ENCODE measurements around the gene ERVFRD-1. TPM values are rescaled to one million over a fixed set of nuclear protein-coding genes. Genes with fewer than 3 reads are reported as not detected.

ERVFRD-1 gene
- total RNA-seq, 1 experiment from 2014 or later, result not detected

DNA sequence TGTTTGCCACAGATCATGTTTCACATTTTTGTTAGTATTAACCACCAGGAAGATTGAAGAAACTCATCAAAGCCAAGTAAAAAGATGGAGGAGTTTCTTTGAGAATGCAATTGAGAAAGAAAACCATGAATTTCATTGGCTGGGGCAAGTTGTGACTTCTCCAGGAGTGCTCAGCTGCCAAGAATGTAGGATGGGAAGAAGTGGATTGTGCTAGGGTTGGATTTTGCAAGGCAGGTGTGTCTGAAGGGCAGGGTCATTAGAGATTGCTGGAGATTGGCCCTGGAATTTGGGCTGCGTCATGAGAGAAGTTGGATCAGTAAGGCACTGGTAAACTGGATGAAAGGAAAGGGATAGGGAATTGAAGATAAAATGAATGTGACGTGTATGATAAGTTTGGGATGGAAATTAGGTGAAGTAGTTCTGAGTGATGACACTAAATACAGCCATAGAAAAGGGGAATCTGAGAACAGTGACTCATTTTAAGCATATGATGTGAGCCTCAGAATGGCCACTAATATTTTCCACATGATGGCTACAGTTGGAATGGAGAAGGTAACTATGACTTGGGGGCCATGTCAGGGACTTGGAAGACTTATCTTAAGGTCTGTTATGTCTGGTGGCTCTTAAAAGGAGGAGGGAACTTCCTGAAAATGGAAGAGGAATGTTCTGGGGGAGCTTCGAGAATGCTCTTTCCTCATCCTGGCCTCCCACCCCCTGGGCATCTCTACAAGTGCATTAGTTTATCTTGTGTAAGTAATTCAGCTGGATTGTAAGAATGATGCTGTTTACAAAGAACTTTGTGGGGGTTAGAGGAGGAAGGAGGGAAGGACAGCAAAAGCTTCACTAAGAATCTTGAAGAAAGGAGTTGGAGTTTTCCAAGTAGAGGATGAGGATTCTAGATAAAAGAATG, 27.8 kb upstream of the ERVFRD-1 start:
- Histone ChIP-seq H3K4me1 (ENCODE audit: insufficient read depth, low read length) (peaks cover 15% of the 10 kb centered on the region), H3K4me3 (ENCODE audit: low read length) (no peak overlapping the region), H4K20me1 (ENCODE audit: low read length) (no peaks in the 10 kb centered on the region), H3K9me3 (ENCODE audit: low read length) (no peaks in the 10 kb centered on the region), H3K27ac (ENCODE audit: low read length) (no peak overlapping the region), H3K9me2 (replicated peaks; ENCODE audit: low read length) (no peaks in the 10 kb centered on the region), H3K4me2 (ENCODE audit: low read length) (no peak overlapping the region), H3F3A (ENCODE audit: low read length, unreplicated experiment) (no peaks in the 10 kb centered on the region), H2AFZ (ENCODE audit: low read length) (no peak overlapping the region), H3K36me3 (ENCODE audit: low read depth, low read length) (peaks cover 11% of the 10 kb centered on the region), H3K27me3 (ENCODE audit: low read length) (no peaks in the 10 kb centered on the region), H3K79me2 (ENCODE audit: low read length) (no peaks in the 10 kb centered on the region), H3K9ac (ENCODE audit: low read length) (no peak overlapping the region)
- intact Hi-C loops (cut with micrococcal nuclease), result no loop called here
- DNase-seq, result no peak
- no peak for ATAC-seq
- TF ChIP-seq EZH2phosphoT487 (IDR thresholded peaks at IDR 0.05; ENCODE audit: borderline replicate concordance, low read length) (no peak), EZH2 (IDR thresholded peaks at IDR 0.05; ENCODE audit: low read length, unreplicated experiment) (no peak)
- TF ChIP-seq, protein P1, sequence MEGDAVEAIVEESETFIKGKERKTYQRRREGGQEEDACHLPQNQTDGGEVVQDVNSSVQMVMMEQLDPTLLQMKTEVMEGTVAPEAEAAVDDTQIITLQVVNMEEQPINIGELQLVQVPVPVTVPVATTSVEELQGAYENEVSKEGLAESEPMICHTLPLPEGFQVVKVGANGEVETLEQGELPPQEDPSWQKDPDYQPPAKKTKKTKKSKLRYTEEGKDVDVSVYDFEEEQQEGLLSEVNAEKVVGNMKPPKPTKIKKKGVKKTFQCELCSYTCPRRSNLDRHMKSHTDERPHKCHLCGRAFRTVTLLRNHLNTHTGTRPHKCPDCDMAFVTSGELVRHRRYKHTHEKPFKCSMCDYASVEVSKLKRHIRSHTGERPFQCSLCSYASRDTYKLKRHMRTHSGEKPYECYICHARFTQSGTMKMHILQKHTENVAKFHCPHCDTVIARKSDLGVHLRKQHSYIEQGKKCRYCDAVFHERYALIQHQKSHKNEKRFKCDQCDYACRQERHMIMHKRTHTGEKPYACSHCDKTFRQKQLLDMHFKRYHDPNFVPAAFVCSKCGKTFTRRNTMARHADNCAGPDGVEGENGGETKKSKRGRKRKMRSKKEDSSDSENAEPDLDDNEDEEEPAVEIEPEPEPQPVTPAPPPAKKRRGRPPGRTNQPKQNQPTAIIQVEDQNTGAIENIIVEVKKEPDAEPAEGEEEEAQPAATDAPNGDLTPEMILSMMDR (conservative IDR thresholded peaks at IDR 0.05; ENCODE audit: low read depth, low read length), result no peak
- no TSS peak for BruUV-seq (replicated peaks)
- POLR2A ChIA-PET (ENCODE audit: unreplicated experiment), result no interaction called here
- CTCF ChIA-PET, result no interaction called here

DNA sequence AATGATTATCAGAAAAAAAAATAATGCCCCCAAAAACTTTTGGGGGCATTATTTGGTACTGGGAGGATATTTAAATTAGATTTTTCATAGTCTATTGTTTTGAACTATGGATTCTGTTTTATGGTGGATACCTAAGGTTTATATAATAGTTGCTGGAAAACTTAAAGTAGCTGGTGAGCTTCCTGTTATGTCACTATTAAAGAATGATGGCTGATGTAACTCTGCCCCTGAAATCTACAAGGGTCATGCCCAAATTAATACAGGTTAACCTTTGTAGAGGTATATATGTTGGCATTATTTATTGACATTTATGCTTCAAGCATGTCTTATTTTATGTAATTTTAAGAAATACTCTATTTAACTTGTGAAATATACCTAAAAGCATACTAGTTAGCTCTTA, 25.3 kb upstream of the ERVFRD-1 start:
- POLR2A ChIA-PET (ENCODE audit: unreplicated experiment), result no interaction called here
- no TSS peak for BruUV-seq (replicated peaks)
- H3K4me2 ChIP-seq (ENCODE audit: low read length), result no peak overlapping the region

More for the DNA sequence above, 25.3 kb upstream of the ERVFRD-1 start:
- Histone ChIP-seq H4K20me1 (ENCODE audit: low read length) (no peaks in the 10 kb centered on the region), H3K9me2 (replicated peaks; ENCODE audit: low read length) (no peaks in the 10 kb centered on the region), H3K36me3 (ENCODE audit: low read depth, low read length) (peaks cover 11% of the 10 kb centered on the region), H3K9me3 (ENCODE audit: low read length) (no peaks in the 10 kb centered on the region), H3K27ac (ENCODE audit: low read length) (no peak overlapping the region), H3K4me3 (ENCODE audit: low read length) (no peak overlapping the region), H2AFZ (ENCODE audit: low read length) (no peak overlapping the region), H3F3A (ENCODE audit: low read length, unreplicated experiment) (no peaks in the 10 kb centered on the region), H3K4me1 (ENCODE audit: insufficient read depth, low read length) (0 out of 2 replicates have a peak, but pooled peaks cover 5% of the 10 kb centered on the region), H3K9ac (ENCODE audit: low read length) (no peak overlapping the region), H3K27me3 (ENCODE audit: low read length) (no peaks in the 10 kb centered on the region), H3K79me2 (ENCODE audit: low read length) (peaks cover 4% of the 10 kb centered on the region; the same call in 1 of the 2 replicates)
- ATAC-seq, result no peak
- intact Hi-C loops (cut with micrococcal nuclease), result no loop called here
- CTCF ChIA-PET, result interaction anchor here (1.0 kb wide), 1 partner anchor 359 kb away, joined by 3 read pairs; no protein-coding TSS in a partner anchor
- TF ChIP-seq EZH2phosphoT487 (IDR thresholded peaks at IDR 0.05; ENCODE audit: borderline replicate concordance, low read length) (no peak), EZH2 (IDR thresholded peaks at IDR 0.05; ENCODE audit: low read length, unreplicated experiment) (no peak)
- TF ChIP-seq, protein P1 (conservative IDR thresholded peaks at IDR 0.05; ENCODE audit: low read depth, low read length), result no peak
- DNase-seq, result no peak
